HL-60 (cell line): ENCODE measurements around the gene LINGO3.

Experiments used
- CTCF ChIP-seq: IDR thresholded peaks from one replicate; pipeline ENCODE4 v1.5.1; 2011; ENCODE audit warnings: low read length, control low read depth, inconsistent platforms; ENCODE audit not compliant: insufficient read depth
- POLR2AphosphoS5 ChIP-seq: IDR thresholded peaks from 2 replicates; pipeline ENCODE4 v1.6.1; 2012; ENCODE audit warnings: low read depth
- SPI1 ChIP-seq: IDR thresholded peaks from 2 replicates; pipeline ENCODE4 v1.6.1; 2012; ENCODE audit warnings: low read depth, mild to moderate bottlenecking, borderline replicate concordance
- TF ChIP-seq, protein P1 (sequence below): IDR thresholded peaks from 2 replicates; pipeline ENCODE4 v1.6.1; 2012; ENCODE audit warnings: low read depth; ENCODE audit not compliant: insufficient replicate concordance

DNA sequence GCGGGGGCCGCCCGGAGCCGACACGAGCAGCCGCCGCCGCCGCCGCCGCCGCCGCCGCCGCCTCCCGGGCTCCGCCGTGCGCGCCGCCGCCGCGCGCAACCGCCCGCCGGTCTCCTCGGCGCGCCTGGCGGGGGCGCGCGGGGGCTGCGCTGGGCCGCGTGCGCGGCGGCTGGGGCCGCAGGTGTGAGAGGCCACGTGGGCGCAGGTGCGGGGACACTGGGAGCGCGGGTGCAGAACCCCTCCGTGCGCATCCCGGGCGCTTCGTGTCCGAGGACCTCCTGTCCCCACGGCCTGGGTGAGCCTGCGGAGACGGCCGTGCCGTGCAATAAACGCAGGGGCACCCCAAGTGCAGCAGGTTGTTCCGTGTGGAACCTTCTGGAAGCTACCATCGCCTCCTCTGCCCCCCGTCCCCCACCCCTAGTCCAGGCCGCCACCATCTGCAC lies at the start of gene LINGO3:
- TF ChIP-seq CTCF (no peak), POLR2AphosphoS5 (no peak), SPI1 (no peak)
- TF ChIP-seq, protein P1, sequence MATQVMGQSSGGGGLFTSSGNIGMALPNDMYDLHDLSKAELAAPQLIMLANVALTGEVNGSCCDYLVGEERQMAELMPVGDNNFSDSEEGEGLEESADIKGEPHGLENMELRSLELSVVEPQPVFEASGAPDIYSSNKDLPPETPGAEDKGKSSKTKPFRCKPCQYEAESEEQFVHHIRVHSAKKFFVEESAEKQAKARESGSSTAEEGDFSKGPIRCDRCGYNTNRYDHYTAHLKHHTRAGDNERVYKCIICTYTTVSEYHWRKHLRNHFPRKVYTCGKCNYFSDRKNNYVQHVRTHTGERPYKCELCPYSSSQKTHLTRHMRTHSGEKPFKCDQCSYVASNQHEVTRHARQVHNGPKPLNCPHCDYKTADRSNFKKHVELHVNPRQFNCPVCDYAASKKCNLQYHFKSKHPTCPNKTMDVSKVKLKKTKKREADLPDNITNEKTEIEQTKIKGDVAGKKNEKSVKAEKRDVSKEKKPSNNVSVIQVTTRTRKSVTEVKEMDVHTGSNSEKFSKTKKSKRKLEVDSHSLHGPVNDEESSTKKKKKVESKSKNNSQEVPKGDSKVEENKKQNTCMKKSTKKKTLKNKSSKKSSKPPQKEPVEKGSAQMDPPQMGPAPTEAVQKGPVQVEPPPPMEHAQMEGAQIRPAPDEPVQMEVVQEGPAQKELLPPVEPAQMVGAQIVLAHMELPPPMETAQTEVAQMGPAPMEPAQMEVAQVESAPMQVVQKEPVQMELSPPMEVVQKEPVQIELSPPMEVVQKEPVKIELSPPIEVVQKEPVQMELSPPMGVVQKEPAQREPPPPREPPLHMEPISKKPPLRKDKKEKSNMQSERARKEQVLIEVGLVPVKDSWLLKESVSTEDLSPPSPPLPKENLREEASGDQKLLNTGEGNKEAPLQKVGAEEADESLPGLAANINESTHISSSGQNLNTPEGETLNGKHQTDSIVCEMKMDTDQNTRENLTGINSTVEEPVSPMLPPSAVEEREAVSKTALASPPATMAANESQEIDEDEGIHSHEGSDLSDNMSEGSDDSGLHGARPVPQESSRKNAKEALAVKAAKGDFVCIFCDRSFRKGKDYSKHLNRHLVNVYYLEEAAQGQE, result no peak
